Measurements from ENCODE around the gene NUB1.
"Not testable (repeated sequence)": the region's sequence is repeated elsewhere in the genome, so short reads cannot be mapped to it uniquely, and the experiment has no call there.

NUB1 gene, protein sequence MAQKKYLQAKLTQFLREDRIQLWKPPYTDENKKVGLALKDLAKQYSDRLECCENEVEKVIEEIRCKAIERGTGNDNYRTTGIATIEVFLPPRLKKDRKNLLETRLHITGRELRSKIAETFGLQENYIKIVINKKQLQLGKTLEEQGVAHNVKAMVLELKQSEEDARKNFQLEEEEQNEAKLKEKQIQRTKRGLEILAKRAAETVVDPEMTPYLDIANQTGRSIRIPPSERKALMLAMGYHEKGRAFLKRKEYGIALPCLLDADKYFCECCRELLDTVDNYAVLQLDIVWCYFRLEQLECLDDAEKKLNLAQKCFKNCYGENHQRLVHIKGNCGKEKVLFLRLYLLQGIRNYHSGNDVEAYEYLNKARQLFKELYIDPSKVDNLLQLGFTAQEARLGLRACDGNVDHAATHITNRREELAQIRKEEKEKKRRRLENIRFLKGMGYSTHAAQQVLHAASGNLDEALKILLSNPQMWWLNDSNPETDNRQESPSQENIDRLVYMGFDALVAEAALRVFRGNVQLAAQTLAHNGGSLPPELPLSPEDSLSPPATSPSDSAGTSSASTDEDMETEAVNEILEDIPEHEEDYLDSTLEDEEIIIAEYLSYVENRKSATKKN

DNA sequence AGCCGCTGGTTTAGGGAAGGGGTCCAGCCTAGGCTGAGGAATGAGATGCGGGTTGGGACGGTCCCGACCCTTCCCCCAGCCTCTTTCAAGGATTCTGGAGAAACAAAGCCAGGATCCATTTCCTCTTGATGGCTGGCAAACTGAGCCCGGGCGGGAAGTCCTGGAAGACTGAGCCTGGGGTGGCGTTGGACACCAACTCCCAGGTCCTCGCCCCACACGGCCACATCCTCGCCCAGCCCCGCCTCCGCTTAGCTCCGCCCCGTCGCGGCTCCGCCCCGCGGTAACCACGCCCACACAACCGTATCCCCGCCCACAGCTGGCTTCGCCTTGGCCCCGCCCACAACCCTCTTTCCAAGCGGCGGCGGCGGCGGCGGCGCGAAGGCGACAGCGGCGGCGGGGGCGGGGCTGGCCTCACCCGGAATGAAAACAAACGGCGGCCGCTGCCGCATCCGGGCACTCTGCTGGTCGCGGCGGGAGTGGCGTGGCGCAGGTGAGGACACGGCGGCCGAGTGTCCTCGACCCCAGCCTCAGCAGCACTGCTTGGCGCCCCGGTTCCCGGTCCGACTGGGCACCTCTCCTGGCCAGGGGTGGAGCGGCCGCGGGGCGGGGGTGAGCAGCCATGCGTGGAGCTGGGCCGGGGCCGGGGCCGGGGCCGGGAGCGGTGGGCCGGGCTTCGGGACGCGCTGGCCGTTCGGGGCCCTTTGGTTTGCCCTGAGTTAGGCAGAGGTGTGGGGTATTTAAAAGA lies at the start of gene NUB1:
NUB1 (plus strand) TSS at position 456 of the 745 bp plus-strand sequence. CDS start 3,538 bp downstream, outside the sequence.
- peak; percentile 98 for DNase-seq

DNA sequence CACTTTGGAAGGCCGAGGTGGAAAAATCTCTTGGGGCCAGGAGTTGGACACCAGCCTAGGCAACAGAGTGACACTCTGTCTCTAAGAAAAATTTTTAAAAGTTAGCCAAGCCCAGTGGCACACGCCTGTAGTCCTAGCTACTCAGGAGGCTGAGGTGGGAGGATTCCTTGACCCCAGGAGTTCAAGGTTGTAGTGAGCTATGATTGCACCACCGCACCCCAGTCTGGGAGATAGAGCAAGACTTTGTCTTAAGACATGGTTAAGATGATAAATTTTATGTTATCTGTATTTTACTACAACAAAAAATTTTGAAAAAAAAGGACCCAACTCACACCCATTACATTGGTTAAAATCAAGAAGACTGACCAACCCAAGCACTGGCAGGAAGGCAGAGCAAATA lies 48.8 kb upstream of the NUB1 start:
- DNase-seq = no peak

DNA sequence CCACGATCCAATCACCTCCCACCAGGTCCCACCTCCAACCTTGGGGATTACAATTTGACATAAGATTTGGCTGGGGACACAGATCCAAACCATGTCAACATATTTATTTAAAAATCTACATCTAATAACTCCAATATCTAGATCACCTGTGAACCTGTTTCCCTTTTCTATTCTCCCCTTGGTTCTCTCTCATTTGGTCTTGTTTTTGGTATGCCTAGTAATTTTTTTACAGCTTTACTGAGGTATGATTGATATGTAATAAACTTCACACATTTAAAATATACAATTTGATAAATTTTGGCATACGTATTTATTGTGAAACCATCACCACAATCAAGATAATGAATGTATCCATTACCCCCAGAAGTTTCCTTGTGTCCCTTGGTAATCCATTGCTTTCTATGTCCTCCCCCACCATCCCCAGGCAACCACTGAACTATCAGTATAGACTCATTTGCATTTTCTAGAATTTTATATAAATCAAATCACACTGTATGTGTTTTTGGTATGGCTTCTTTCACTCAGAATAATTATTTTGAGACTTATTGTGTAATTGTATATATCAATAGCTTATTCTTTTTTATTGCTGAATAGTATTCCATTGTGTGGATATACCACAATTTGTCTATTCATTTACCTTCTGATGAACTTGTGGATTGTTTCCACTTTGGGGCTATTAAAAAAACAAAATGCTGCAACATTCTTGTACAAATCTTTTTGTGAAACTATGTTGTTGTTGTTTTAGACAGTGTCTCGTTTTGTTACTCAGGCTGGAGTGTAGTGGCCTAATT lies 45.2 kb upstream of the NUB1 start:
- DNase-seq = no peak

DNA sequence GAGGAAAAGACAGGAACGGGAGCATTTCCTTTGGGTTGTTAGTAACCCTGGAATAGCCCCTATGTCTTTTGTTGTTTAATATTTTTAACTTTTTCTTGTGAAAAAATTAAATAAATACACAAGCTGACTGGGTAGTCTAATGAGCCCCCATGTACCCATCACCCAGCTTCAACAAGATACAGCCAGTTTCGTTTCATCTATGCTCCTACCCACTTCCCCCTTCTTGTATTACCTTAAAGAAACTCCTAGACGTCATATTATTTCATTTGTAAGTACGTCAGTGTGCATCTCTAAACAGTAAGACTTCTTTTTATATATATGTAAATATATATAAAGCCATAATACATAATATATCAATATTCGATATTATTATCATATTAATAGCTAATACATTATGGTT lies 42.8 kb upstream of the NUB1 start:
- no peak for DNase-seq

DNA sequence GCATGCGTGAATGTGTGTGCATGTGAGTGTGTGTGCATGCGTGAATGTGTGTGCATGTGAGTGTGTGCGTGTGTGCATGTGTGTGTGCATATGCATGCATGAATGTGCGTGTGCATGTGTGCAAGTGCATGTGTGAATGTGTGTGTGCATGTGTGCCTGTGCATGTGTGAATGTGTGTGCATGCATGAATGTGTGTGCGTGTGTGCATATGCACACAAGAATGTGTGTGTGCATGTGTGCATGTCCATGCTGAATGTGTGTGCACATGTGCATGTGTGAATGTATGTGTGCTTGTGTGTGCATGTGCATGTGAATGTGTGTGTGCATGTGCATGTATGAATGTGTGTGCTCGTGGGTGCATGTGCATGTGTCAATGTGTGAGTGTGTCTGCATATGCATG lies 42.1 kb upstream of the NUB1 start:
- DNase-seq = no peak

DNA sequence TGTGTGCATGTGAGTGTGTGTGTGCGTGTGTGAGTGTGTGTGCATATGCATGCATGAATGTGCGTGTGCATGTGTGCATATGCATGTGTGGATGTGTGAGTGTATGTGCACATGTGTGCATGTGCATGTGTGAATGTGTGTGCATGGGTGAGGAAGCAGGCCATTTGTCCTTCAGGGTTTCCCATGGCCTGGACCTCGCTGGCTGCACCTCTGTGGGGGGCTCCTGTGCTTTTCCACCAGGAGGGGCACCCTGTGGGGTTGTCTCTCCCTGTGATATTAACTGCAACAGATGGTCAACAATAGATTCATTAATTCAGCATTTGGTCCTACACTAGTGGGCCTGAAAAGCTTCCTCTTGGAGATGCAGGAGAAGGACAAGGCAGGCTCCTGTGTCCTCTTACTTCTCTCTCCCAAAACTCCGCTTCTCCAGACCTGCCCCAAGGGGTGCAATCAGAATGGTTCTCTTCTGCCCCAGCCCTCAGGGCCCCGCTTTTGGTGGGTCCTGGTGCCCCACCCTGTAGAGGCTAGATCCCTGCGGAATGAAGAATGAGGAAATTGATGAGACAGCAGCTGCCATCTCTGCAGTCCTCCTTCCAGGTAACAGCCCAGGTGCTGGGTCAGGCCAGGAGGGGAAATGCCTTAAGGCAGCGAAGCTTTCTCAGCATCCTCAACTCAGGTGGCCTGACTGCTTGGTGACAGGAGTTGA lies 41.5 kb upstream of the NUB1 start:
- DNase-seq = no peak

DNA sequence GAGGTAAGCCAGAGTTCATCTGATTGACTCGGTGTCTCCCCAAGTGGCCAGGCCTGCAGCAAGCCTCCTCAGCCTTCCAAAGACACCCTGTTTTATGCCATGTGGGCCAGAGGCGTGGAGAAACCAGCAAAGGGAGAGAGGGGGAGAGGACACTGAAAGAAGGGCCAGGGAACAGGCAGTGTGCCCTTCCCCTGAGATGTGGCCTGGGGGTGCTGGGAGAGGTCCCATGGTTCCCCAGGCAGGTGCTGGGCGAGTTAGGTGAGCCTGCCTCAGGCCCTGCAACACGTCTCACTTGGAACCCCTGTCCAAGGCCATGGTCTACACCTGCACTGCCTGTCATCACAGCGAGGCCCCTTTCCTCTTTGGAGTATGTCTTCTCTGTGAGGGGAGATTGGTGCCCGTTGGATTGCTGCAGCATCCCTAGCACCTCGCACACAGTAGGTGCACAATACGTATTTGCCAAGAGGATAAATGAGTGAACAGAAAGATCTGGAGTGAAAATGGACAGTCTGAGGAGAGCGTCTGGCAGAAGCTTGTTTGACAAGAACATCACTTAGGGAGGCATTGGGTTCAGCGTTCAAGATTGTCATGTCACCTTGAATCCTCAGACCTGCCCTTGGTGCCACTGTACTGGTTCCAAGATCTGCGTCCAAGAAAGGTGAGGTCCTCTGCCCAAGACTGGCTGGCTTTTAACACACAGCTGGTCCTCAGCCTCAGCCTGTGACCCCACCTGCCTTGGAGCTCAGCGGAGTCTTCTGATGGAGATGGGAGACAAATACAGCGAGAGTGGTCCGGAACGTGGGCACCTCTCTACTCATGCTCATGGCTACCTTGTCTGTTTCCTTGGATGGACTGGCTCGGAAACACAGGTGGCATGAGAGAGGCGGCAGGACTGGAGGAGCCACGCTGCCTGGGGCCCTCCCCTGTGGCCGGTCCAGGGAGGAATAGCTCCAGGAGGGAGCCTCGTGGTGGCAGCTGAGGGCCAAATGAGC lies 39.8 kb upstream of the NUB1 start:
- DNase-seq = no peak

DNA sequence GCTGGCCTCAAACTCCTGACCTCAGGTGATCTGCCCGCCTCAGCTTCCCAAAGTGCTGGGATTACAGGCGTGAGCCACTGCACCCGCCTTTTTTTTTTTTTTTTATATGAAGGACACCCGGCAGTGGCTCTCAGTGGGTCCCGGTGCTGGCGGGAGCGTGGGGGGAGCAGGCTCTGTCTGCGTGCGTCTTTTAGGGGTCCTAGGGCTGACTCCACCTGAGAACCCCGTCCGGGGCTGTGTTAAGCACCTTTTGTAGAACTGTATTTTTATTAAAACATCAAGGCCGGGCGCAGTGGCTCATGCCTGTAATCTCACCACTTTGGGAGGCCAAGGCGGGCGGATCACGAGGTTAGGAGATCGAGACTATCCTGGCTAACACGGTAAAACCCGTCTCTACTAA lies 37.4 kb upstream of the NUB1 start:
- DNase-seq = not testable (repeated sequence)

DNA sequence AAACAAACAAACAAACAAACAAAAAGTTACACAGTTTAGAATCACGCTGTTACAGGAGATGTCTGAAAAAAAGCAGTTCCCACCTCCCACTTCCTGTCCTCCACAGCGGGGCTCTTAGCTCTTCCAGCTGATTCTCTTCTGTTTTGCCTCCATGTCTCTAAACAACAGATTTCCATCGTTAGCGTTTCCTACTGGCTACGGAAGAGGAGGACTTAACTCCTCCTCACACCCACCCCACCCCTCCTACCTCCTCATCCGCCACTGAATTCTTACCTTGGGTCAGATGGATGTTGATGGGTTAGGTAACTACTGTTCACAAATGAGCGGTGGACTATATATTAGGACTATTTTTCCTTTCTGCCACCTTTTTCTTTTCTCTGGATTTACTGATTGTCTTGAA lies 36.8 kb upstream of the NUB1 start:
- DNase-seq = no peak

DNA sequence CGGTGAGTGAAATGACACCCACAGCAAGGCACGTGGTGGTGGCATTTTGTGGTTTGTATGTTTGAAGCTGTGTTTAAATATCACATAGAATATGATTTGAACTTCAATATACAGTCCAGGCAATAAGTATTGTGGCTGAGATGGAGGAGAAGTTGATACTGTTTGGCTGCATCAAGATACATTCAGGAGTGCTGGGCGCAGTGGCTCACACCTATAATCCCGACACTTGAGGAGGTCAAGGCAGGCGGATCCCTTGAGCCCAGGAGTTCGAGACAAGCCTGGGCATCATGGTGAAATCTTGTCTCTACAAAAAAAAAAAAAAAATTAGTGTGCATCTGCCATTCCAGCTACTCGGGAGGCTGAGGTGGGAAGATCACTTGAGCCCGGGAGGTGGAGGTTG lies 35.2 kb upstream of the NUB1 start:
- no peak for DNase-seq

DNA sequence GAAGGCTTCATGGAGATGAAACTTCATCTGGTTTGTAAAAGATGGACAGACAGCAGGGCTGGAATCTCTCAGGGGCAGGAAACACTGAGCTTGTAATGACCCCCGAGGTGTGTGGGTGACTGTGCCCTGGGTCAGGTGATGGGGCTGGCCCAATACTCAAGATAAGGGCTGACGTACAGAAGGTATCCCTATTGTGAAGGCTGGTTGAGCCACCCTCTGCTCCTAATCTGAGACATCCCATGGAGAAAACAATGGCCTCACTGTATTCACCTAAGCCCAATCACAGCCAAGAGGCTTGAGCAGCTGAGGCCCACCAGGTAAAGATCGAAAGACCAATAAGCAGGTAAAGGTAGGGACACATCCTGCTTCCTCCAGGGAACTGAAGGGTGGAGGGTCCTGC lies 34.8 kb upstream of the NUB1 start:
- DNase-seq = no peak

DNA sequence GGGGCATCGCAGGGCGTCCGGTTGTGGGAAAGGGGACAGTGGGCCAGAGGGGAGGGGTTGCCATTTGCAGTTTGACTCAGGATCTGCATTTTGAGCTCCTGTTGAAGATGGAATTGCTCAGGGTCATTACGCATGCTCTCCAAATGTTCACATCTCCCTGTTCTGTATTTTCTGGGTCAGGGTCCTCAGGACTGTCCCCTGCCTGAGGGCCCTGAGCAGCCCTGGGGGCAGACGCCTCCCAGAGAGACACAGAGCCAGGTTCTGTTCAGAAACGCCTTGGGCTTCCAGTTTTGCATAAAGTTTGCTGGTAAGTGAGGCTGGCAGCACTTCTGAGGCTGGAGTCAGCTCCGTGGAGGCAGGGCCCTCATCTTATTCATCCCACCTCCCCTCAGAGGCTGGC lies 34.1 kb upstream of the NUB1 start:
- DNase-seq = no peak

DNA sequence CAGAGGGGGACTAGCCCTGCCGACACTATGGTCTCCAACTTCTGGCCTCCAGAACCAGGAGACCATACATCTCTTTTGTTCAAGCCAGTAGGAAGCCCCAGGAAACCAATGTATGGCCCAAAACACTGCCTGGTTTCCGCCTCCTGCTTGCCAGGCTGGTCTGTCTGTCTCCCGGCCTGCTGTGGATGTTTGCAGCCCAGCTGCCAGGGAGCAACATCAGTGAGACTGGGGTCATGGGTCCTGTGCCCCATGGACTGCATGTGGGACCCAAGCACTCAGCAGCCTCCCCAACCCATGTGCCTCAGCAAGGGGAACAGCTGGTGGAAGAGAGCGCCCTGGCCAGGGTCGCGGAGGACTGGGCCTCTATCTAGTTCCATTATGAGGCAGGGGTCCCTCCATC lies 33.4 kb upstream of the NUB1 start:
- no peak for DNase-seq

DNA sequence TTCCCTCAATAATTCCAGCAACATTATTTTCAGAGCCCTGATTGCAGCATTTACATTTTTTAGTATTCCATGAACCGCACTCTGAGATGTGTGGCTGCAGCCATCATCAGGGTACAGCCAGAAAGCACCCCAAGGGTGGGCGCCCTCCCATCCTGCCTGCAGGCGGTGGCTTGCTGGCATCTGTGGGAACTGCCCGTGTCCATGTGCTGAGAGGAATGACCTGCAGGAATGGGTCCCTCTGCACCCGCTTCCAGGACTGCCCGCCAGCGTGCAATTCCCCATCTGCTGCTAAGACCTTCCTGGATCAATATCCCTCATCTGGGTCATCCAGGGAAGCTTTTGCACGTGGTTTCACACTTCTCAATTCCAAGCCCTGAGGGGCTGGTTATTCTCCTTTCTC lies 32.8 kb upstream of the NUB1 start:
- DNase-seq = no peak

DNA sequence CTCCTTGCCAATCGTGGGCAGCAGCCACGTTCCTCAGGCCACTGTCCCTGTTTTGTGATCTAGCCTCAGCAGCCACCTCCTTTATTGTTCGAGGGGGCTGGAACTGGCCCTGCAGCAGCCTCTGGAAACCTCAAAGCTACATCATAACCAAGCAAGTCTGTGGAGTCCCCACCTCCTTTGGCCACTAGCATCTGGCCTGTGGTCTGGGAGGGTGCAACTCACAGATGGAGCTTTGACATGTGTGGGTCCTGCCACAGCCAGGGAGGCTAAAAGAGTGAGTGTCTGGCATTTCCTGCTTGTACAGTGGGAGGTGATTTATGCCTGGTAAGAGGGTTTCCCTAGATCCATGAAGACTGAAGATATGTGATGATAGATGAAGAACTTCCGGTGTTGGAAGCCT lies 32.3 kb upstream of the NUB1 start:
- no peak for DNase-seq

DNA sequence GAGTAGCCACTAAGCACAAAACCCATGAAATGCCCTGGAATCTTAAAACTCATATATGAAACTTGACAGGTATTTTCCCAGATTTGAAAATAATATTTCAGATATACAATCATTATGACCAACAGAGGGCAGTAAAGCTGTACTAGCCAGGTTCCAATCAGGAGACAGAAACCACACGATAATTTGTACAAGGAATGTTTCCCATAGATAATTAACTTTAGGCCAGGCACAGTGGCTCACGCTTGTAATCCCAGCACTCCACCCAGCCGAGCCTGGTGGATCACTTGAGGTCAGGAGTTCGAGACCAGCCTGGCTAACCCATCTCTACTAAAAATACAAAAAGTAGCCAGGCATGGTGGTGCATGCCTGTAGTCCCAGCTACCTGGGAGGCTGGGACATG lies 31.0 kb upstream of the NUB1 start:
- DNase-seq = no peak

DNA sequence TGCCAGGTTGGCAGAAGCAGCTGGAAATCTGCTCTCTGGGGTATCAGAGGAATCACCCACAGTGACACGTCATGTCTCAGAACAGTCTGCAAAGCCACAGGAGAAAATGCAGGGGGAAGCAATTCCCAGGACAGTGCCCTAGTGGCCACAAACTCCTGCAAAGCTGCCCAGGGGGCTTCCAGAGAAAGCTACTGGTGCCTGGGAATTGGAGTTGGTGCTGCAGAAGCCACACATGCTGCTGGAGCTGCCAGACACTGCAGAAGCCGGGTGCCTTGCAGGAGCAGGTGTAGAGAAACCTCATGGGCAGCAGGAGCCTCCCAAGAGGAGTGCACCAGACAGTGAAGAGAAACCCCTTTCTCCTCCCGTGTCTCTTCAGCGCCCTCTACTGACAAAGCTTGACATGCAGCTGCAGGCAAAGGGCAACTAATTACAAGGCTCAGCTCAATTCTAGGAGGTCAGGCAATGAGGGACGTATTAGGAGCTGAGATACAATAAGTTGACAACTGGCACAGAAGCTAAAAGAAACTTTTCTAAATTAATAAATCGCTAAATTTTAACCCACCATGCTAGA lies 30.2 kb upstream of the NUB1 start:
- no peak for DNase-seq

DNA sequence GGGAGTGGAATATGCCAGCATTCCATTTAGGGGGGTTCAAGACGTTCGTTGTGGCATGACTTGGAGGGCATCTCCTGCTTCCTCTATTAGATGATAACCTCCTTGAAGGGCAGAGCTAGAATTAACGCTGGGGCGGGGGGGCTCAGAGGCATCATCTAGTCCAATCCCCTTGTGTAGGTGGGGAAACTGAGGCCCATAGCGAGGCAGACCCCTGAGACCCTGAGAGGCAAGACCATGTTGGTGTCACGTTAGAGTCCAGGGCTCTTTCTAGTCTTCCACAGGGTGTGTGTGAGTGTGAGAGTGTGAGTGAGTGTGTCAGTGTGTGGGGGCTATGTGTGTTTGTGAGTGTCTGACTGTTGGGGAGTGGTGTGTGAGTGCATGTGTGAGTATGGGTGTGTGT lies 29.3 kb upstream of the NUB1 start:
- no peak for DNase-seq

DNA sequence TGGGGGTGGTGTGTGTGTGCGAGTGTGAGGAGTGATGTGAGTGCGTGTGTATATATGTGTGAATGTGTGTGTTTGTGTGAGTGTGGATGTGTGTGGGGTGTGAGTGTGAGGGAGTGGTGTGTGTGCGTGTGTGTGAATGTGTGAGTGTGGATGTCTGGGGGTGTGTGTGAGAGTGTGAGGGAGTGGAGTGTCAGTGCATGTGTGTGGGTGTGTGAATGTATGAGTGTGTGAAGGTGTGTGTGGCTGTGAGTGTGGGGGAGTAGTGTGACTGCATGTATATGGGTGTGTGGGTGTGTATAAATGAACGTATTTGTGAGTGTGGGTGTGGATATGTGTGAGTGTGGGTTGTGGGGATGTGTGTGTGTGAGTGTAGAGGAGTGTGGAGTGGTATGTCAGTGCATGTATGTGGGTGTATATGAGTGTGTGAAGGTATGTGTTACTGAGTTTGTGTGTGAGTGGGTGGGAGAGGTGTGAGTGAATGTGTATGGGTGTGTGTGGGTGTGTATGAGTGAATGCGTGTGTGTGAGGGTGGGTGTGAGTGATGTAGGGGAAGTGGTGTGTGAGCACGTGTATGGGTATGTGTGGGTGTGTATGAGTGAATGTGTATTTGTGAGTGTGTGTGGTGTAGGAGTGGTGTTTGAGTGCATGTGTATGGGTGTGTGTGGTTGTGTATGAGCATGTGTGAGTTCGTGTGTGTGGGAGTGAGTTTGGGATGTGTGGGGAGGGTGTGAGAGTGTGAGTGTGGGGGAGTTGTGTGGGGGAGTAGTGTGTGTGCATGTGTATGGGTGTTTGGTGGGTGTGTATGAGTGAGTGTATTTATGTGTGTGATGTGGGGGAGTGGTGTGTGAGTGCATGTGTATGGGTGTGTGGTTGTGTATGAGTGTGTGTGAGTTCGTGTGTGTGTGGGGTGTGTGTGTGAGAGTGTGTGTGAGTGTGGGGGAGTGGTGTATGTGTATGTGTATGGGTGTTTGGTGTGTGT lies 28.5 kb upstream of the NUB1 start:
- no peak for DNase-seq

DNA sequence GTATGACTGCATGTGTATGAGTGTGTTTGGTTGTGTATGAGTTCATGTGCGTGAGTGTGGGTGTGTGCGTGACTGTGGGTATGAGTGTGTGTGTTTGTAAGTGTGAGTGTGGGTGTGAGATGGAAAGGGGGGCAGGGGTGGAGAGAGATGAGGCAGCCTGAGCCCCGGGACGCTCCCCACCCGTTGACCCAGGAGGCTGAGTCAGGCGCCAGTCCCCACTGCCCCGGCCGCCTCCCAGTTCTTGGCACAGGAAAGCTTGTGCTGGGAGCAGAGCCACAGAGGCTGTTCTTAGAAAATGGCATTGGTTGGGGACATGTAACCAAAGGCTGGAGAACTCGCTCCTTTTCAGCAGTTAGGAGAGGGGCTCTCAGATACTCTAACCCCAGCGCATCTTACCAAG lies 27.8 kb upstream of the NUB1 start:
- DNase-seq = no peak

All from activated effector memory CD4-positive, alpha-beta T cell treated with anti-CD3 and anti-CD28 coated beads, Interleukin-2, amount 50 U/mL, for 16 hours (primary cell).